H9 (cell line): ENCODE data around the gene EDNRA. TPM values are rescaled to one million over a fixed set of nuclear protein-coding genes. Genes with fewer than 3 reads are reported as not detected.

ENCODE experiments used
- DNase-seq: peaks from one replicate; pipeline ENCODE4 v3.0.0-alpha.2; 2017
- H2AFZ ChIP-seq: one replicate; pipeline ENCODE4 v1.6.1; 2013; ENCODE audit warnings: mild to moderate bottlenecking, low read length, control low read depth, moderate library complexity
- H2AK5ac ChIP-seq: 2 replicates; pipeline ENCODE4 v1.6.1; 2013; ENCODE audit warnings: low read length, control low read depth, mixed read lengths; ENCODE audit not compliant: insufficient read length
- H2BK120ac ChIP-seq: one replicate; pipeline ENCODE4 v1.6.1; 2013; ENCODE audit warnings: low read depth, mild to moderate bottlenecking, low read length, control low read depth, inconsistent platforms; ENCODE audit not compliant: poor library complexity, severe bottlenecking
- H2BK12ac ChIP-seq: 2 replicates; pipeline ENCODE4 v1.6.1; 2013; ENCODE audit warnings: low read length, control low read depth, mixed read lengths, low read depth; ENCODE audit not compliant: insufficient read length
- H2BK15ac ChIP-seq: 2 replicates; pipeline ENCODE4 v1.6.1; 2013; ENCODE audit warnings: low read depth, low read length, control low read depth
- H2BK20ac ChIP-seq: one replicate; pipeline ENCODE4 v1.6.1; 2013; ENCODE audit warnings: low read depth, mild to moderate bottlenecking, low read length, control low read depth, inconsistent platforms; ENCODE audit not compliant: poor library complexity, severe bottlenecking
- H2BK5ac ChIP-seq: 2 replicates; pipeline ENCODE4 v1.6.1; 2013; ENCODE audit warnings: low read length, control low read depth, mixed read lengths; ENCODE audit not compliant: insufficient read length
- H3K14ac ChIP-seq: 2 replicates; pipeline ENCODE4 v1.6.1; 2013; ENCODE audit warnings: low read length, control low read depth; ENCODE audit not compliant: insufficient read depth
- H3K18ac ChIP-seq: 2 replicates; pipeline ENCODE4 v1.6.1; 2013; ENCODE audit warnings: low read depth, mild to moderate bottlenecking, mixed read lengths, low read length, control low read depth; ENCODE audit not compliant: insufficient read length
- H3K23ac ChIP-seq: 2 replicates; pipeline ENCODE4 v1.6.1; 2013; ENCODE audit warnings: low read length, control low read depth, mixed read lengths, low read depth; ENCODE audit not compliant: insufficient read length
- H3K23me2 ChIP-seq: 2 replicates; pipeline ENCODE4 v1.6.1; 2013; ENCODE audit warnings: low read depth, mild to moderate bottlenecking, mixed read lengths, low read length, control low read depth; ENCODE audit not compliant: insufficient read length, poor library complexity, severe bottlenecking
- H3K27ac ChIP-seq: 2 replicates; pipeline ENCODE4 v1.5.1; 2013; ENCODE audit warnings: low read length, control low read depth, mixed read lengths, low read depth; ENCODE audit not compliant: insufficient read length
- H3K27me3 ChIP-seq: 2 replicates; pipeline ENCODE4 v1.6.1; 2013; ENCODE audit warnings: low read length, control low read depth, inconsistent platforms; ENCODE audit not compliant: insufficient read depth
- H3K4ac ChIP-seq: 2 replicates; pipeline ENCODE4 v1.6.1; 2013; ENCODE audit warnings: low read depth, mild to moderate bottlenecking, control low read depth, inconsistent platforms, low read length, moderate library complexity
- H3K4me1 ChIP-seq: 2 replicates; pipeline ENCODE4 v1.6.1; 2013; ENCODE audit warnings: low read length, control low read depth, inconsistent platforms; ENCODE audit not compliant: insufficient read depth
- H3K4me2 ChIP-seq: 2 replicates; pipeline ENCODE4 v1.6.1; 2013; ENCODE audit warnings: low read length, control low read depth, mixed read lengths; ENCODE audit not compliant: insufficient read length, insufficient read depth
- H3K56ac ChIP-seq: 2 replicates; pipeline ENCODE4 v1.6.1; 2013; ENCODE audit warnings: low read depth, mild to moderate bottlenecking, mixed read lengths, low read length, control low read depth; ENCODE audit not compliant: insufficient read length
- H3K79me1 ChIP-seq: 2 replicates; pipeline ENCODE4 v1.6.1; 2013; ENCODE audit warnings: low read depth, mild to moderate bottlenecking, moderate library complexity, low read length, control low read depth, inconsistent platforms; ENCODE audit not compliant: insufficient read depth, poor library complexity, severe bottlenecking
- H3K79me2 ChIP-seq: 2 replicates; pipeline ENCODE4 v1.6.1; 2013; ENCODE audit warnings: low read length, control low read depth, inconsistent platforms; ENCODE audit not compliant: insufficient read depth
- H3K9ac ChIP-seq: 2 replicates; pipeline ENCODE4 v1.6.1; 2013; ENCODE audit warnings: low read length, control low read depth, mixed read lengths; ENCODE audit not compliant: insufficient read length; ENCODE audit errors: extremely low read depth
- H3K9me3 ChIP-seq: one replicate; pipeline ENCODE4 v1.6.1; 2013; ENCODE audit warnings: low read depth, low read length, inconsistent platforms; ENCODE audit not compliant: control insufficient read depth
- H3T11ph ChIP-seq: one replicate; pipeline ENCODE4 v1.6.1; 2013; ENCODE audit warnings: mild to moderate bottlenecking, low read length, control low read depth, inconsistent platforms
- H4K20me1 ChIP-seq: one replicate; pipeline ENCODE4 v1.6.1; 2013; ENCODE audit not compliant: control insufficient read depth, insufficient read length, insufficient read depth
- H4K5ac ChIP-seq: 2 replicates; pipeline ENCODE4 v1.6.1; 2013; ENCODE audit warnings: low read depth, mild to moderate bottlenecking, mixed read lengths, low read length, control low read depth; ENCODE audit not compliant: insufficient read length
- H4K8ac ChIP-seq: replicated peaks from 2 replicates; pipeline ENCODE4 v1.6.1; 2013; ENCODE audit warnings: low read length, control low read depth, mixed read lengths, low read depth; ENCODE audit not compliant: insufficient read length
- H4K91ac ChIP-seq: 2 replicates; pipeline ENCODE4 v1.6.1; 2013; ENCODE audit warnings: low read depth, mild to moderate bottlenecking, moderate library complexity, mixed read lengths, low read length, control low read depth; ENCODE audit not compliant: insufficient read length
- H3K27ac Mint-ChIP-seq, 3 experiments: 2 replicates in 2 of 3; 3 replicates in 1 of 3; pipeline ENCODE4 v1.8.0; 2020 to 2021; ENCODE audit warnings: mixed read lengths in 3 of 3, mild to moderate bottlenecking in 1 of 3, moderate library complexity in 1 of 3
- H3K27me3 Mint-ChIP-seq: 2 replicates; pipeline ENCODE4 v1.8.0; 2021; ENCODE audit warnings: low read depth, mild to moderate bottlenecking, moderate library complexity, mixed read lengths
- H3K36me3 Mint-ChIP-seq, 3 experiments: 2 replicates in 2 of 3; 3 replicates in 1 of 3; pipeline ENCODE4 v1.8.0; 2020 to 2021; ENCODE audit warnings: low read depth in 3 of 3, mixed read lengths in 3 of 3; ENCODE audit not compliant: insufficient read depth in 1 of 3
- H3K4me1 Mint-ChIP-seq, 2 experiments: 2 replicates each; pipeline ENCODE4 v1.8.0; 2020; ENCODE audit warnings: mixed read lengths in 2 of 2
- H3K4me3 Mint-ChIP-seq, 2 experiments: 2 replicates in 1 of 2; 3 replicates in 1 of 2; pipeline ENCODE4 v1.8.0; 2020 to 2021; ENCODE audit warnings: mild to moderate bottlenecking in 2 of 2, mixed read lengths in 2 of 2, moderate library complexity in 1 of 2
- H3K9me3 Mint-ChIP-seq, 2 experiments: 2 replicates in 1 of 2; 3 replicates in 1 of 2; pipeline ENCODE4 v1.8.0; 2020; ENCODE audit warnings: mild to moderate bottlenecking in 2 of 2, mixed read lengths in 2 of 2, moderate library complexity in 1 of 2
- WGBS: extraction: QIAGEN DNeasy Blood & Tissue Kit; methylation state at CpG from one replicate; pipeline ENCODE4 v1.1.7; 2013; ENCODE audit warnings: missing lambda C conversion rate, low lambda C conversion rate, mixed read lengths; ENCODE audit not compliant: insufficient read length; ENCODE audit errors: extremely low coverage; 5-methylcytosine and 5-hydroxymethylcytosine counted together
- total RNA-seq: library from RNA; stranded (reverse); gene quantifications from 2 replicates; pipeline ENCODE4 v1.2.1, GENCODE V29; 2021
- TF ChIP-seq, protein P1 (sequence below): fragments of 200-600 bp; sonication (generic); conservative IDR thresholded peaks from 3 replicates; pipeline ENCODE4 v1.8.0; 2021; ENCODE audit warnings: antibody characterized with exemption, mild to moderate bottlenecking

The EDNRA gene
- total RNA-seq, 1 experiment from 2014 or later = 1.6 TPM

DNA sequence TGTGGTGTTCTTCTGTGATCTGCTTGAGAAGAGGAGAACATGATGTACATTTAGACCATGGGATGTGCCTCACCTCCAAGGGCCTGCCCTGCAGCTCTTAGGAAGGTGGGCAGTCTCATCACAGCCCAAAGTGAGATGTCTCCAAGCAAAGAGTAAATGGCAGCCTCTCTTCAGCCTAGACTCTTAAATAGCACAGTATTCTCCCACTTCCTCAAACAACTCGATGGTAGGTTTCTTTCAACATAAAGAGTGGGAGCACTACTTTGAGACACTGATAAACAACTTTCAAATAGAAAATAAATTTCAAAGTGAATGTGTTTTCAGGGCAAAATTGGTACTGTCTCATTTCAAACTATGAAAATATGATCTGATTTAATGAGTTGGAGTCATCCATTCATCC, 35.2 kb downstream of the EDNRA start:
- H2BK15ac ChIP-seq = no peak overlapping the region
- no peak for DNase-seq
- H3K4me1 ChIP-seq = no peaks in the 10 kb centered on the region
- H2BK5ac ChIP-seq = no peak overlapping the region
- H3K4ac ChIP-seq = no peak overlapping the region
- Mint-ChIP-seq H3K36me3 (no peaks in the 10 kb centered on the region), H3K4me3 (no peak overlapping the region), H3K27ac (no peak overlapping the region), H3K4me1 (no peaks in the 10 kb centered on the region), H3K27me3 (no peaks in the 10 kb centered on the region), H3K9me3 (no peaks in the 10 kb centered on the region)
- no peak overlapping the region for H4K8ac ChIP-seq
- H3K23me2 ChIP-seq = no peaks in the 10 kb centered on the region
- no peak overlapping the region for H2AK5ac ChIP-seq
- no peak overlapping the region for H2BK12ac ChIP-seq
- H3K4me2 ChIP-seq = no peak overlapping the region
- no peak overlapping the region for H4K91ac ChIP-seq
- H3K56ac ChIP-seq = no peak overlapping the region
- H2BK20ac ChIP-seq = no peak overlapping the region
- no peaks in the 10 kb centered on the region for H3K27me3 ChIP-seq
- no peak overlapping the region for H3K18ac ChIP-seq
- TF ChIP-seq, protein P1, sequence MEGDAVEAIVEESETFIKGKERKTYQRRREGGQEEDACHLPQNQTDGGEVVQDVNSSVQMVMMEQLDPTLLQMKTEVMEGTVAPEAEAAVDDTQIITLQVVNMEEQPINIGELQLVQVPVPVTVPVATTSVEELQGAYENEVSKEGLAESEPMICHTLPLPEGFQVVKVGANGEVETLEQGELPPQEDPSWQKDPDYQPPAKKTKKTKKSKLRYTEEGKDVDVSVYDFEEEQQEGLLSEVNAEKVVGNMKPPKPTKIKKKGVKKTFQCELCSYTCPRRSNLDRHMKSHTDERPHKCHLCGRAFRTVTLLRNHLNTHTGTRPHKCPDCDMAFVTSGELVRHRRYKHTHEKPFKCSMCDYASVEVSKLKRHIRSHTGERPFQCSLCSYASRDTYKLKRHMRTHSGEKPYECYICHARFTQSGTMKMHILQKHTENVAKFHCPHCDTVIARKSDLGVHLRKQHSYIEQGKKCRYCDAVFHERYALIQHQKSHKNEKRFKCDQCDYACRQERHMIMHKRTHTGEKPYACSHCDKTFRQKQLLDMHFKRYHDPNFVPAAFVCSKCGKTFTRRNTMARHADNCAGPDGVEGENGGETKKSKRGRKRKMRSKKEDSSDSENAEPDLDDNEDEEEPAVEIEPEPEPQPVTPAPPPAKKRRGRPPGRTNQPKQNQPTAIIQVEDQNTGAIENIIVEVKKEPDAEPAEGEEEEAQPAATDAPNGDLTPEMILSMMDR = no peak
- no peak overlapping the region for H2BK120ac ChIP-seq
- no peak overlapping the region for H3K27ac ChIP-seq
- H3K79me2 ChIP-seq = no peaks in the 10 kb centered on the region
- H4K5ac ChIP-seq = no peak overlapping the region
- no peaks in the 10 kb centered on the region for H4K20me1 ChIP-seq
- H3K9me3 ChIP-seq = no peaks in the 10 kb centered on the region
- no peaks in the 10 kb centered on the region for H3K79me1 ChIP-seq
- H3K23ac ChIP-seq = no peak overlapping the region
- no peak overlapping the region for H2AFZ ChIP-seq
- H3K9ac ChIP-seq = no peak overlapping the region
- WGBS = no CpG with 5 or more reads among the region's 1 CpG
- H3K14ac ChIP-seq = no peak overlapping the region
- no peak overlapping the region for H3T11ph ChIP-seq
